Naive thymus-derived CD8-positive, alpha-beta T cell (primary cell): ENCODE measurements around the gene RNF150. TPM values are rescaled to one million over a fixed set of nuclear protein-coding genes. Genes with fewer than 3 reads are reported as not detected.
"Not testable (repeated sequence)": the region's sequence is repeated elsewhere in the genome, so short reads cannot be mapped to it uniquely, and the experiment has no call there.

Experiments used
- ATAC-seq, 2 donors: fragments of 150-1000 bp; cut with Tn5 transposase in 1 of 2; sonication (Bioruptor Pico), chemical (Tn5 transposase) in 1 of 2; 1 replicate in 1 of 2; 2 replicates in 1 of 2; pipeline ENCODE4 v1.10.0; 2021; ENCODE audit warnings: mild to moderate bottlenecking in 2 of 2, moderate library complexity in 2 of 2
- POLR2A ChIA-PET: fragments of 350-600 bp; sonication (Branson Sonifier 250); formaldehyde crosslinking; loops from one replicate; lab custom pipeline; 2021; ENCODE audit warnings: antibody characterized with exemption; lab: Charles Lee
- DNase-seq, 10 donors: peaks; one replicate each; pipeline versions ENCODE4 v3.0.0 to v3.0.0-alpha.2; 2020 to 2022
- H3K27ac Mint-ChIP-seq, 10 donors: one replicate each; pipeline ENCODE4 v1.8.0; 2020 to 2022; ENCODE audit warnings: mild to moderate bottlenecking in 10 of 10, mixed read lengths in 10 of 10, moderate library complexity in 4 of 10, inconsistent platforms in 1 of 10
- H3K27me3 Mint-ChIP-seq, 5 donors: one replicate each; pipeline ENCODE4 v1.8.0; 2021 to 2022; ENCODE audit warnings: mixed read lengths in 5 of 5
- H3K36me3 Mint-ChIP-seq, 3 donors: one replicate each; pipeline ENCODE4 v1.8.0; 2020 to 2022; ENCODE audit warnings: mixed read lengths in 3 of 3, mild to moderate bottlenecking in 2 of 3, inconsistent platforms in 1 of 3
- H3K4me1 Mint-ChIP-seq, 4 donors: one replicate each; pipeline ENCODE4 v1.8.0; 2021 to 2022; ENCODE audit warnings: mixed read lengths in 4 of 4
- H3K4me3 Mint-ChIP-seq, 10 donors: one replicate each; pipeline ENCODE4 v1.8.0; 2020 to 2022; ENCODE audit warnings: mild to moderate bottlenecking in 10 of 10, mixed read lengths in 10 of 10, moderate library complexity in 6 of 10, inconsistent platforms in 1 of 10
- H3K9me3 Mint-ChIP-seq, 9 donors: one replicate each; pipeline ENCODE4 v1.8.0; 2020 to 2022; ENCODE audit warnings: mixed read lengths in 9 of 9, mild to moderate bottlenecking in 3 of 9, inconsistent platforms in 1 of 9, moderate library complexity in 1 of 9
- polyA plus RNA-seq, 3 donors: library from polyadenylated mRNA; unstranded; fragments of 300-500 nt; fragmentation: Illumina TruSeq; gene quantifications; one replicate each; pipeline ENCODE4 v1.2.3, GENCODE V29; 2021
- total RNA-seq, 8 experiments: library from RNA in 2 of 8; stranded (reverse) in 2 of 8; gene quantifications; one replicate each; pipeline ENCODE4 v1.2.3 and lab custom pipeline; 2021 to 2026

The RNF150 gene
- total and polyA plus RNA-seq, 5 experiments from 2014 or later = not detected

DNA sequence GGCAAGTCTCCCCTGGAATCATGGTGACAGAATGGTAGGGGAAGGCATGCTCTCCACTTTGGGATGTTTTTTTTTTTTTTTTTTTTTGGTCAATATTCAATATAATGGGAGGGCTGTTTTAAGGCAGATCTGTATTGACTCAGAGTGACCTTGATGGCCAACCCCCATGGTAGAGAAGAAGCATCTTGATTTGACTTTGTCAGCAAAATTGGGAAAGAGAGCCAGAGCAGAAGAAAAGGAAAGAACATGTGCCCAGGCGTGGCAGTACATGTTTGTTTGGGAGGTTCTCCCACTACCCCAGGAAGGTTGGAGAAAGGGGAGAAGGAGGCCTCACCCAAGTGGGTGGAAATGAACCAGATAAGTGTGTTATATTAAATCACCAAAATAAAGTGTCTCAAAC is 314.8 kb downstream of the RNF150 start:
- H3K4me3 Mint-ChIP-seq = no peak overlapping the region
- H3K4me1 Mint-ChIP-seq = no peaks in the 10 kb centered on the region
- no peak overlapping the region for H3K27ac Mint-ChIP-seq
- DNase-seq (no peak), ATAC-seq (no peak)
- H3K27me3 Mint-ChIP-seq = peaks cover 0 to 16% (median 3%) of the 10 kb centered on the region in 5 donors
- H3K36me3 Mint-ChIP-seq = no peaks in the 10 kb centered on the region
- POLR2A ChIA-PET = no interaction called here
- H3K9me3 Mint-ChIP-seq = peaks cover 0 to 7% (median 0%) of the 10 kb centered on the region in 9 donors

DNA sequence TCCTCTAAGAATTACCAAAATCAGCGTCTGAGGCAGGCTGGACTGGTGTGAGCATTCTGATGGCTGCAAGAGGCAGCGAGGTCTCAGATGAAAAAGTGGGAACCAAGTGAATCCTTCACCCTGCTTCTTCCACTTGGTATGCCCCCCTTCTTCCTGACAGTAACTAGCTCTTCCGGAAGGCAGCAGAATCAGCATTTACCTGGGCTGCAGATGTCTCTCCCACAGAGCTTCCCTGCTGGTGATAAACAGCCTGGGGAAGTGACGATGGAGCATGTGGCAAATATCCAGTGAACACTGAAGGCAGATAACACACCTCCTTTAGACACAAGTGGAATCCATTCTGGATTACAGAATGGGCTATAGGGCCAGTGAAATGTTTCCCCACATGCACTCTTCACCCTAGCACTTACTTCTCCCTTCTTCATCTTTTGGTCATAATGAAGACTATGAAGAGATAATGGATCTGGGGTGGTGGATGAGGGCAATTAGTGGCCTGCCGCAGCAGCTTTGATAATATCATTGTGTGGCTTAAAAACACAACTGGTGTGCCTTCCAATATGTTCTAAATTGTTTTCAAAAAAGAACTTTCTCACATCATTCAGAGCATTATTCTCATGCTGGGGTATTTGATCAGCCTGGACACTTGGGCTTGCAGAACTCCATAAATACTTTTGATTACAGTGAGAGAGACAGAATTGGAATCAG is 316.3 kb downstream of the RNF150 start:
- DNase-seq (no peak), ATAC-seq (no peak)
- POLR2A ChIA-PET = no interaction called here
- Mint-ChIP-seq H3K36me3 (no peaks in the 10 kb centered on the region), H3K4me3 (no peak overlapping the region), H3K4me1 (no peaks in the 10 kb centered on the region), H3K27me3 (peaks cover 0 to 16% (median 5%) of the 10 kb centered on the region in 5 donors), H3K27ac (no peak overlapping the region), H3K9me3 (peaks cover 0 to 7% (median 0%) of the 10 kb centered on the region in 9 donors)

DNA sequence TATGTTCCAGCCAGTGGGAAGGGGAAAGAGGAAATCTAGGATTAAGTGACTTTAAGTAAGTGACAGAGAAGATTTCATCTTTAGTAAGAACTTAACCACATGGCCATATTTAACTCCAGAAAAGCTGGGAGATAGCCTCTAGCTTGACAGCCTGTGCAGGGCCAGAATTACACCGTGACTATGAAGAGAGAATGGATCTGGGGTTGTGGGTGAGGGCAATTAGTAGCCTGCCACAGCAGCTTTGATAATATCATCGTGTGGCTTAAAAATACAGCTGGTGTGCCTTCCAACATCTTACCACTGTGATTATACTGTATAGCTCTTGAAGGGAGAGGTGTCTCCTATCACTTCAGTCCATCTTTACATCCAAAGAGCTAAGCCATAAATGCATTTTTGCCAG is 319.5 kb downstream of the RNF150 start:
- Mint-ChIP-seq H3K27me3 (peaks cover 4 to 20% (median 10%) of the 10 kb centered on the region in 5 donors), H3K36me3 (no peaks in the 10 kb centered on the region), H3K27ac (no peak overlapping the region), H3K4me1 (peaks cover 0 to 21% (median 1%) of the 10 kb centered on the region in 4 donors), H3K4me3 (no peak overlapping the region), H3K9me3 (peaks cover 0 to 5% (median 0%) of the 10 kb centered on the region in 9 donors)
- ATAC-seq (no peak), DNase-seq (no peak)
- POLR2A ChIA-PET = no interaction called here

DNA sequence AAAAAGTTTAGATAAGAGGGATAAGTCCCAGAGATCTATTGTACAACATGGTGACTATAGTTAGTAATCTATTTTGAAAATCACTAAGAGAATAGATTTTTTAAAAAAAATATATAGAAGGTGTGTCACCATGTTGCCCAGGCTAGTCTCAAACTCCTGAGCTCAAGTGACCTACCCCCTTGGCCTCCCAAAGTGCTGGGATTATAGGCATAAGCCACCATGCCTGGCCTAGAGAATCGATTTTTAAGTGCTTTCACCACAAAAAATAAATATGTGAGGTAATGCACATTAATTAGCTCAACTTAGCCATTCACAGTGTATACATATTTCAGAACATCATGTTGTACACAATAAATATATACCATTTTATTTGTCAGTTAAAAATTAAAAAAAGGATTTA is 320.4 kb downstream of the RNF150 start:
- DNase-seq = no peak

DNA sequence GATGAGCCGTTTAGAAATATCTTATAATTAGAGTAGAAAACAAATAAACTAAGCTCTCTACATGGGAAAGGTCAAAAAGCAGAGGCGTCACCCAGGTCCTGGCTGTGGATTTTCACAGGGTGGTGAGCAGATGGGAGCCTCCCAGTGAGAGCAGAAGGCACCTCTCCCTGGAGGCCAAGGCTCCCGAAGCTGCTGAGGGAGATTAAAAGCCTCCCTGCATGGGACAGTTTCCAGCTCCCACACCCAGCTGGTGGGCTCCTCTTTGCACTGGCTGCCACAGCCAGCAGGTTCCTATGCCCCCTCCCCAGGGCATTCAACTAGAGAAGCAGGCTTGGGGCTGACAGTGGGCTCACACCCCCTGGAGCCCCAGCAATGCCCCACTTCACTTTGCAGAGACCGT is 321.8 kb downstream of the RNF150 start:
- H3K36me3 Mint-ChIP-seq = no peaks in the 10 kb centered on the region
- H3K27me3 Mint-ChIP-seq = peaks cover 4 to 23% (median 9%) of the 10 kb centered on the region in 5 donors
- POLR2A ChIA-PET = no interaction called here
- ATAC-seq (no peak), DNase-seq (no peak)
- peaks cover 0 to 44% (median 1%) of the 10 kb centered on the region in 4 donors for H3K4me1 Mint-ChIP-seq
- peaks cover 0 to 3% (median 0%) of the 10 kb centered on the region in 9 donors for H3K9me3 Mint-ChIP-seq
- no peak overlapping the region for H3K4me3 Mint-ChIP-seq
- no peak overlapping the region for H3K27ac Mint-ChIP-seq

More for the DNA sequence above, 320.4 kb downstream of the RNF150 start:
- peaks cover 4 to 21% (median 11%) of the 10 kb centered on the region in 5 donors for H3K27me3 Mint-ChIP-seq
- POLR2A ChIA-PET = no interaction called here
- H3K4me1 Mint-ChIP-seq = peaks cover 0 to 29% (median 1%) of the 10 kb centered on the region in 4 donors
- no peak overlapping the region for H3K4me3 Mint-ChIP-seq
- no peak overlapping the region for H3K27ac Mint-ChIP-seq
- no peaks in the 10 kb centered on the region for H3K36me3 Mint-ChIP-seq
- ATAC-seq = no peak
- H3K9me3 Mint-ChIP-seq = peaks cover 0 to 4% (median 0%) of the 10 kb centered on the region in 9 donors

DNA sequence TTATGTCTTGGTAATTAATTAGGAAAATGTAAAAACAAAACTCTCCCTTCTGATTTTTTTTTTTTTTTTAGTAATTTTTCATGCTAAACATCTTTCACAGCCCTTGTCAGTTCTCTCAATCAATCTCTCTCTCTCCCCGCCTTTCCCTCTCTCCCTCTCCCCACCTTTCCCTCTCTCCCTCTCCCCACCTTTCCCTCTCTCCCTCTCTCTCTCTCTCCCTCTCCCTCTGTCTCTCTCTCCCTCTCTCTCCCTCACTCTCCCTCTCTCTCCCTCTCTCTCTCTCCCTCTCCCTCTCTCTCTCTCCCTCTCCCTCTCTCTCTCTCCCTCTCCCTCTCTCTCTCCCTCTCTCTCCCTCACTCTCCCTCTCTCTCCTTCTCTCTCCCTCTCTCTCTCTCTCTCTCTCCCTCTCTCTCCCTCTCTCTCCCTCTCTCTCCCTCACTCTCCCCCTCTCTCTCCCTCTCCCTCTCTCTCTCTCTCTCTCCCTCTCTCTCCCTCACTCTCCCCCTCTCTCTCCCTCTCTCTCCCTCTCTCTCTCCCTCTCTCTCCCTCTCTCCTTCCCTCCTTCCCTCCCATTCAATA is 322.6 kb downstream of the RNF150 start:
- H3K27me3 Mint-ChIP-seq = peaks cover 4 to 26% (median 9%) of the 10 kb centered on the region in 5 donors
- H3K36me3 Mint-ChIP-seq = not testable (repeated sequence)

More for the DNA sequence above, 322.6 kb downstream of the RNF150 start:
- H3K4me3 Mint-ChIP-seq, ATAC-seq, H3K9me3 Mint-ChIP-seq, H3K27ac Mint-ChIP-seq, POLR2A ChIA-PET, DNase-seq: not testable (repeated sequence)
- H3K4me1 Mint-ChIP-seq = peaks cover 0 to 50% (median 1%) of the 10 kb centered on the region in 4 donors

Other genes with a start within 250 kb of the RNF150 start
- gene ZNF330, start 87.4 kb upstream of the RNF150 start, total RNA-seq = 10 to 100 TPM; 34.8 to 40.2 TPM
- 10 to 100 TPM; 18.8 to 36.0 (median 24.8) TPM for gene ZNF330, start 87.4 kb upstream of the RNF150 start, polyA plus RNA-seq